ENCODE results near the gene OR2V2.
A peak's percentile ranks its signal among the peaks of the same experiment; 100 is the strongest.
"Not testable (repeated sequence)": the region's sequence is repeated elsewhere in the genome, so short reads cannot be mapped to it uniquely, and the experiment has no call there.

OR2V2 gene

DNA sequence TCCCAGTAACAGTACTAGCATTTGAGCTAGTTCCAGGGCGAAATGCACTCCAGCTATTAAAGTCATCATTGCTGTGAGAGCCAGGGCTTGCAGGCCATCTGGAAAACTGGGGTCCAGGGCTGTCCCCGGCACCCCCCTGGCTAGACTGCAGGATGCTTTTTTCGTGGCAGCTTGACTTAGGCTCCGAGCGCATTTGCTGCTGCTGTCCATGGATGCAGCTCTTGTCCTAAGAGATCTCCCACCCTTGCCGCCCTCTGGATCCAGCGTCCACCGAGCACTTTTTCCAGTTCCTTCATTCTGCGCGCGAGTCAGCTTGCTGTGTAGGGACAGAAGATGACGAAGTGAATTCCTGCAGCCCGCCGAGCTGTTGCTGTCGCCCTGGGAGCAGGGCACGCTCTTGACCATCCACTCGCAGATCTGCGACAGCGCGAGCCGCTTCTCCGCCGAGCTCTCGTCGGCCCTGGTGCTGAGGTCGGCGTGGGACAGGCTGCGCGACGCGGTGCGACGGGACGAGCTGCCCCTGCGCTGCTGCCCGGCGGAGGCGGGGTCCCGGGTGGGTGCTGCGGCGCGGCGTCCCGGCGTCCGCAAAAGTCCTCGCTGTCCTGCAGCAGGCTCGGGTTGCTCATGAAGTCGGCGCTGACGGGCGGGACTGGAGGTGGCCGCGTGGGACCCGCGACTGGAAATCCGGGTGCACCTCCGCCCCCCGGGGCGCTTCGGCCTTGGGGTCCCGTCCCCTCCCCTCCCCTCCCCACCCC, 47.1 kb upstream of the OR2V2 start:
- no peak for DNase-seq (ENCODE audit: low read depth in 1 of 2, low spot score in 1 of 2)
- H3K27me3 ChIP-seq (ENCODE audit: insufficient read depth, poor library complexity, severe bottlenecking), result peaks cover 23% of the 10 kb centered on the region
- TF ChIP-seq POLR2AphosphoS5 (IDR thresholded peaks at IDR 0.05; ENCODE audit: low read depth) (no peak), SPI1 (IDR thresholded peaks at IDR 0.05; ENCODE audit: borderline replicate concordance, low read depth) (no peak), GABPA (IDR thresholded peaks at IDR 0.05; ENCODE audit: low read depth) (no peak)
- TF ChIP-seq, protein P1, sequence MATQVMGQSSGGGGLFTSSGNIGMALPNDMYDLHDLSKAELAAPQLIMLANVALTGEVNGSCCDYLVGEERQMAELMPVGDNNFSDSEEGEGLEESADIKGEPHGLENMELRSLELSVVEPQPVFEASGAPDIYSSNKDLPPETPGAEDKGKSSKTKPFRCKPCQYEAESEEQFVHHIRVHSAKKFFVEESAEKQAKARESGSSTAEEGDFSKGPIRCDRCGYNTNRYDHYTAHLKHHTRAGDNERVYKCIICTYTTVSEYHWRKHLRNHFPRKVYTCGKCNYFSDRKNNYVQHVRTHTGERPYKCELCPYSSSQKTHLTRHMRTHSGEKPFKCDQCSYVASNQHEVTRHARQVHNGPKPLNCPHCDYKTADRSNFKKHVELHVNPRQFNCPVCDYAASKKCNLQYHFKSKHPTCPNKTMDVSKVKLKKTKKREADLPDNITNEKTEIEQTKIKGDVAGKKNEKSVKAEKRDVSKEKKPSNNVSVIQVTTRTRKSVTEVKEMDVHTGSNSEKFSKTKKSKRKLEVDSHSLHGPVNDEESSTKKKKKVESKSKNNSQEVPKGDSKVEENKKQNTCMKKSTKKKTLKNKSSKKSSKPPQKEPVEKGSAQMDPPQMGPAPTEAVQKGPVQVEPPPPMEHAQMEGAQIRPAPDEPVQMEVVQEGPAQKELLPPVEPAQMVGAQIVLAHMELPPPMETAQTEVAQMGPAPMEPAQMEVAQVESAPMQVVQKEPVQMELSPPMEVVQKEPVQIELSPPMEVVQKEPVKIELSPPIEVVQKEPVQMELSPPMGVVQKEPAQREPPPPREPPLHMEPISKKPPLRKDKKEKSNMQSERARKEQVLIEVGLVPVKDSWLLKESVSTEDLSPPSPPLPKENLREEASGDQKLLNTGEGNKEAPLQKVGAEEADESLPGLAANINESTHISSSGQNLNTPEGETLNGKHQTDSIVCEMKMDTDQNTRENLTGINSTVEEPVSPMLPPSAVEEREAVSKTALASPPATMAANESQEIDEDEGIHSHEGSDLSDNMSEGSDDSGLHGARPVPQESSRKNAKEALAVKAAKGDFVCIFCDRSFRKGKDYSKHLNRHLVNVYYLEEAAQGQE (IDR thresholded peaks at IDR 0.05; ENCODE audit: insufficient replicate concordance, low read depth), result no peak
- TF ChIP-seq, protein P2, sequence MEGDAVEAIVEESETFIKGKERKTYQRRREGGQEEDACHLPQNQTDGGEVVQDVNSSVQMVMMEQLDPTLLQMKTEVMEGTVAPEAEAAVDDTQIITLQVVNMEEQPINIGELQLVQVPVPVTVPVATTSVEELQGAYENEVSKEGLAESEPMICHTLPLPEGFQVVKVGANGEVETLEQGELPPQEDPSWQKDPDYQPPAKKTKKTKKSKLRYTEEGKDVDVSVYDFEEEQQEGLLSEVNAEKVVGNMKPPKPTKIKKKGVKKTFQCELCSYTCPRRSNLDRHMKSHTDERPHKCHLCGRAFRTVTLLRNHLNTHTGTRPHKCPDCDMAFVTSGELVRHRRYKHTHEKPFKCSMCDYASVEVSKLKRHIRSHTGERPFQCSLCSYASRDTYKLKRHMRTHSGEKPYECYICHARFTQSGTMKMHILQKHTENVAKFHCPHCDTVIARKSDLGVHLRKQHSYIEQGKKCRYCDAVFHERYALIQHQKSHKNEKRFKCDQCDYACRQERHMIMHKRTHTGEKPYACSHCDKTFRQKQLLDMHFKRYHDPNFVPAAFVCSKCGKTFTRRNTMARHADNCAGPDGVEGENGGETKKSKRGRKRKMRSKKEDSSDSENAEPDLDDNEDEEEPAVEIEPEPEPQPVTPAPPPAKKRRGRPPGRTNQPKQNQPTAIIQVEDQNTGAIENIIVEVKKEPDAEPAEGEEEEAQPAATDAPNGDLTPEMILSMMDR (IDR thresholded peaks at IDR 0.05; ENCODE audit: insufficient read depth, low read length), result no peak
- no peak overlapping the region for H3K27ac ChIP-seq (replicated peaks)
- no peak overlapping the region for H3K4me3 ChIP-seq (replicated peaks; ENCODE audit: insufficient read depth, low read length)

DNA sequence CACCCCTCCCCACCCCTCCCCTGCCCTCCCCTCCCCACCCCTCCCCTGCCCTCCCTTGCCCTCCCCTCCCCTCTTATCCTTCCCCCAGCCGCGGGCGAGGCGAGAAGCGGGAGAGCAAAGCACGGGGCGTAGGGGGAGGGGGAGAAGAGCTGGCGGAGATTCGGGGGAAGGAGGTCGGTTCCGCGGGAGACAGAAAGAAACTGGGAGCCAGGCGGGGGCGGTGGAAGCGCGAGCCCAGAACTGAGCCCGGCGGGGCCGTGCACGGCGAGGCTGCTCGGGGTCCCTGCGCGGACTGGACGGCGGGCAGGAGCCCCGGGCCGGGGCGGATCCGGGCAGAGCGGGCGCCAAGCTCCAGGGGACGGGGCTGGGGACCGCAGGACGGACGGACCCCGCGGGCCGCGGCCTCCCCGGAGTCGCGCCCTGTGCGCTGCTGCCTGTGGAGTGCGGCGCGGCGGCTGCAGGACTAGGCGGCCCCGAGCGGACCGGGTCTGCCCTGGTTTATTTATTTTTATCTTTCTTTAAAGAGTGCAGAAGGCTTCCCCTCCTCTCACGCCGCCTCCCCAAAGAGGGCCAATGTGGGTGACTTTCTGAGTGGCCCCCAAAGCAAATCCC, 46.2 kb upstream of the OR2V2 start:
- H3K27ac ChIP-seq (replicated peaks); H3K4me3 ChIP-seq (replicated peaks; ENCODE audit: insufficient read depth, low read length); DNase-seq (ENCODE audit: low read depth in 1 of 2, low spot score in 1 of 2): not testable (repeated sequence)
- H3K27me3 ChIP-seq (ENCODE audit: insufficient read depth, poor library complexity, severe bottlenecking), result peaks cover 23% of the 10 kb centered on the region

DNA sequence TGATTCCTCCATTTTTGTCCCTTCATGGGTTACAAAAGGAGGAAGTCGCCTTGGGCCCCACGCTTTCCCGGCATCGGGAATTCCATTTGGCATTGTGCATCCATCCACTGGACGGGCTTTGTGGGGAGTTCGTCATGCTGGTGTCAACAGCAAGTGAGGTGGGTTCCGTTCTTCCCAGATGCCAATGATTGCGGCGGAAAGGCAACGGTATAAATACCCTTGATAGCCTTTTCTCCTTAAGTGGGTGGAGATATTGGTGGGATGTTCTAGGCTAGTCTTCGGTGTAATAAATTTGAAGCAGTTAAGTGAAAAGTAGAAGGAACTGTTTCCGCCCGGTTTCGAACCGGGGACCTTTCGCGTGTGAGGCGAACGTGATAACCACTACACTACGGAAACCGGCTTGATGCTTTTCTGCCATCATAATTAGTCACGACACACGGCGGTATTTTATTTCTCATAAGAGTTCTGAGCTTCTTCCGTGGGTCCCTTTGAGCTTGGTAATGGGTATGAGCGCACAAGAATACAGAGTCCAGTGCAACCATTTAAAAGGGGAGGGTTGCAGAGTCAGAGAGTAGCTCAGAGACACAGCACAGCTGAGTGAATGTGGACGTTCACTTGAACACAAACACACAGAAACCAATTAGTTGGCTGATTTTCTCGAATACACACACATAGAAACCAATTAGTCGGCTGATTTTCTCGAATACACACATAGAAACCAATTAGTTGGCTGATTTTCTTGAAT, 45.3 kb upstream of the OR2V2 start:
- not testable (repeated sequence) for DNase-seq (ENCODE audit: low read depth in 1 of 2, low spot score in 1 of 2); H3K27ac ChIP-seq (replicated peaks); H3K4me3 ChIP-seq (replicated peaks; ENCODE audit: insufficient read depth, low read length)
- H3K27me3 ChIP-seq (ENCODE audit: insufficient read depth, poor library complexity, severe bottlenecking), result peaks cover 23% of the 10 kb centered on the region

DNA sequence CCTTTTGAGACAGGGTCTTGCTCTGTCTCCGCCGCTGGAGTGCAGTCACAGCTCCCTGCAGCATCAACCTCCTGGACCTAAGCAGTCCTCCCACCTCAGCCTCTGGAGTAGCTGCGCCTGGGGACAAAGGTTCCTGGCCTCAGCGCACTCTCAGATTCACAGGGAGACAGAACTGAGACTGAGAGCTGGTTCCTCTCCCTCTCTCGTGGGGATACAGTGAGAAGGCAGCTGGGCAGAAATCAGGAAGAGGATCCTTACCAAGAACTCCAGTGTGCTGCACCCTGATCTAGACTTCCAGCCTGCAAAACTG, 43.2 kb upstream of the OR2V2 start:
- not testable (repeated sequence) for H3K4me3 ChIP-seq (replicated peaks; ENCODE audit: insufficient read depth, low read length); H3K27ac ChIP-seq (replicated peaks); DNase-seq (ENCODE audit: low read depth in 1 of 2, low spot score in 1 of 2)
- H3K27me3 ChIP-seq (ENCODE audit: insufficient read depth, poor library complexity, severe bottlenecking), result peaks cover 19% of the 10 kb centered on the region

DNA sequence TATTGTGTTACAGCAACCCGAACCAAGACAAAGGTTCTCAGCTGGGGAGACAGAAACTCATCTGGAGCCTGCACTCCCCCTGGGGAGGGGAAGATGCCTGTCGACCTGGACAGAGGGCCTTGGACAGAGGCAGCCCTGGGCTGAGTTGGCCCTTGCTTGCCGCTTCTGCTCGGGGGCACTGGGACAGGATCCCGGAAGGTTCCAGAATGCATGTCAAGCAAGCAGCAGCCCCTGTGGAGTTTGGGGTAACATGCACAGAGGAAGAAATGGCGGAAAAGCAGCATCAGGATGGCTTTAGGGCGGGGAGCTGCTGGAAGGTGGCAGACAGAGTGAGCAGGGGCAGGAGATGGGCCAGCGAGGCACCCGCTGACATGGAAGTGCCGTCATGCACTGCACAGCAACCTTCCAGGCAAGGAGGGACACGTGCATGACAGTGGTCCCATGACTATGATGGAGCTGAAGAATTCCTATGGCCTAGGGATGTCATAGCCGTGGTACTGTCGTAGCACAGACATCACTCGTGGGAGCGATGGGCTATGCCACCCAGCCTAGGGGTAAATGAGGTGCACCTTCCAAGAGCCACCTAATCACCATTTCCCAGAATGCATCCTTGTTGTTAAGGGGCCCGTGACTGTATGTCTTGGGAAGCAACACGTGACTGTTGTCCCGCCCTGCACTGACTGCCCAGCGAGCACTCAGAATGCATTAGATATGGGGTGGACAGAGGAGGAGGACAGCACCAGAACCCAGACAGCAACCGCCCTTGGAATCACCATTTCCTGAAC, 42.6 kb upstream of the OR2V2 start:
- H3K27me3 ChIP-seq (ENCODE audit: insufficient read depth, poor library complexity, severe bottlenecking), result peaks cover 14% of the 10 kb centered on the region
- DNase-seq (ENCODE audit: low read depth in 1 of 2, low spot score in 1 of 2); H3K4me3 ChIP-seq (replicated peaks; ENCODE audit: insufficient read depth, low read length); H3K27ac ChIP-seq (replicated peaks): not testable (repeated sequence)

DNA sequence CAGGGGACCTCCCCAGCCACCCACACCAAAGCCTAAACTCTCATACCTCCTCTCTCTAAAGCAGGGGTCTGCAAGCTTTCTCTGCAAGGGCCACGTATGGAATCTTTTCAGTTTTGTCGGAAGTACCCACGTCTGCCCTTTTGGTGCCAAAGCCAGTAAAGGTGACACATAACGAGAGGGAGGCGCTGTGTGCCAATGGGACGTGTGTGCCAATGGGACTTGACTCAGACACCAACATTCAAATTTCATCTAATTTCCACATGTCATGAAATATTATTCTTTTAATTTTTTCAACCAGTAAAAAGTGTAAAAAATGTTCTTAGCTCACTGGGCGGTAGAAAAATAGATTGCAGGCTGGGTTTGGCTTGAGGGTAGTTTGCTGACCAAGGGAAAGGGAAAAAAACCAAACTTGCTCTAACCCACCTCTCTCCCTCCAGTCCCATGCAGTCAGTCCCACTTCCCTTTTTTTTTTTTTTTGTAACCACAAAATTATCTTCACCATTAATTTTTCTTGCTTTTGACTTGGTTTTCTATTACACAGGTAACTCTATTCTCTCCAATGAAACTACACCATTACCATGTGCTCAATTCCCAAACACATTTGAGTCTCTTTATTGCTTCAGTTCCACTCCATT, 41.9 kb upstream of the OR2V2 start:
- TF ChIP-seq, protein P1 (IDR thresholded peaks at IDR 0.05; ENCODE audit: insufficient replicate concordance, low read depth), result no peak
- peak; percentile 94 for TF ChIP-seq SPI1 (IDR thresholded peaks at IDR 0.05; ENCODE audit: borderline replicate concordance, low read depth)
- Histone ChIP-seq H3K27ac (replicated peaks) (no peak overlapping the region), H3K4me3 (replicated peaks; ENCODE audit: insufficient read depth, low read length) (no peak overlapping the region), H3K27me3 (ENCODE audit: insufficient read depth, poor library complexity, severe bottlenecking) (peaks cover 9% of the 10 kb centered on the region)
- no peak for DNase-seq (ENCODE audit: low read depth in 1 of 2, low spot score in 1 of 2)
